ENCODE results near the gene CHD3.

Gene CHD3

GRCh38 chr17:7849130-7849750 is 39.3 kb upstream of the CHD3 start:
- TF ChIP-seq BCL11B (tag by site-specific recombination; IDR thresholded peaks at IDR 0.05; ENCODE audit: low read depth): peak; percentile 68; the same call in 1 of the 2 replicates
- no peak for TF ChIP-seq ZNF175 (tag by site-specific recombination; IDR thresholded peaks at IDR 0.05)
- Histone ChIP-seq H3K4me1 (ENCODE audit: control insufficient read depth, insufficient read depth, low read length) (peaks cover 5% of the 10 kb centered on the region), H3K36me3 (ENCODE audit: control insufficient read depth in 2 of 2, insufficient read depth in 1 of 2, low read length in 2 of 2) (peaks cover 19 to 76% of the 10 kb centered on the region in 2 experiments), H3K9me3 (ENCODE audit: control insufficient read depth, insufficient read depth, low read depth, low read length) (no peaks in the 10 kb centered on the region), H3K27ac (ENCODE audit: extremely low read depth, low read depth, low read length) (no peak overlapping the region), H3K4me3 (ENCODE audit: low read depth, low read length) (no peak overlapping the region)
- POLR2A ChIA-PET: no interaction called here
- CTCF ChIA-PET: interaction anchor here (1.1 kb wide), 1 partner anchor 405 kb away, joined by 4 read pairs; no protein-coding TSS in a partner anchor

DNA sequence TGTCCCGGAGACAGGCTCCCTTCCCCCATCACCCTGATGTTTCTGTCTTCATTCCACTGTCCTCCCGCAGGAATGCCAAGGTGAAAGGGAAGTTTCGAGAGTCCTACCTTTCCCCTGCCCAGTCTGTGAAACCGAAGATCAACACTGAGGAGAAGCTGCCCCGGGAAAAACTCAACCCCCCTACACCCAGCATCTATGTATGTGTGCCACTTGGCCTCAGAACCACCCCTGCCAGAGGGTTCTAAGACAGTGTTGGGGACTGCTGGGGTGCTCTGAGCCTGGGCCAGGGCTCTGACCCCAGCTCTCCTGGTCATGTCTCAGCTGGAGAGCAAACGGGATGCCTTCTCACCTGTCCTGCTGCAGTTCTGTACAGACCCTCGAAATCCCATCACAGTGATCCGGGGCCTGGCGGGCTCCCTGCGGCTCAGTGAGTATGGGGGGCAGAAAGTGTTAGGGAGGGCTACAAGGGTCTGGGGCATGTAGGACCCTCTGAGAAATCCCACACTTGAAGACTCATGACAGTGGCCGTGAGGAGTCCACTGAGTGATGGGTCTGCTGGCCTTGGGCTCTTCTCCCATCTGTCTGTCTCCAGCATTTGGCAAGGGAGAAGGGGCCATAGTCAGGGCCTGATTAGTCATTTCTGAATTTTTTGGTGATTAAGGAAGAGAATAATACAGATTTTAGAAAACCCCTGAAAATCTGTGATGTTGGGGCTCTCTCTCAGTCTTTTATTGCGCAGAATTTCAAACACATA is 38.7 kb upstream of the CHD3 start:
- peaks cover 19 to 76% of the 10 kb centered on the region in 2 experiments for H3K36me3 ChIP-seq (ENCODE audit: control insufficient read depth in 2 of 2, insufficient read depth in 1 of 2, low read length in 2 of 2)
- ChIA-PET POLR2A (interaction anchor here (1.0 to 1.1 kb wide), 2 partner anchors 15 to 163 kb away, joined by 3 to 6 read pairs; partner anchors contain the start of genes KDM6B and TP53), CTCF (interaction anchor here (0.5 to 2.8 kb wide), 11 partner anchors 7 to 406 kb away, joined by 3 to 17 read pairs (median 4); partner anchors contain the start of gene KDM6B)
- no peak overlapping the region for H3K27ac ChIP-seq (ENCODE audit: extremely low read depth, low read depth, low read length)
- no peak for TF ChIP-seq ZNF335 (tag by site-specific recombination; conservative IDR thresholded peaks at IDR 0.05)
- TF ChIP-seq HOXC10 (CRISPR knock-in tag; IDR thresholded peaks at IDR 0.05): no peak
- TF ChIP-seq KLF9 (tag by site-specific recombination; IDR thresholded peaks at IDR 0.05; ENCODE audit: low read depth): no peak
- TF ChIP-seq ZNF792 (tag by site-specific recombination; IDR thresholded peaks at IDR 0.05): no peak
- no peak for TF ChIP-seq BCL11B (tag by site-specific recombination; IDR thresholded peaks at IDR 0.05; ENCODE audit: low read depth)
- no peak for TF ChIP-seq FEZF1 (tag by site-specific recombination; IDR thresholded peaks at IDR 0.05)
- no peak for TF ChIP-seq ZNF701 (tag by site-specific recombination; IDR thresholded peaks at IDR 0.05)
- no peak for TF ChIP-seq ZNF132 (tag by site-specific recombination; IDR thresholded peaks at IDR 0.05; ENCODE audit: borderline replicate concordance)
- TF ChIP-seq, protein P1, sequence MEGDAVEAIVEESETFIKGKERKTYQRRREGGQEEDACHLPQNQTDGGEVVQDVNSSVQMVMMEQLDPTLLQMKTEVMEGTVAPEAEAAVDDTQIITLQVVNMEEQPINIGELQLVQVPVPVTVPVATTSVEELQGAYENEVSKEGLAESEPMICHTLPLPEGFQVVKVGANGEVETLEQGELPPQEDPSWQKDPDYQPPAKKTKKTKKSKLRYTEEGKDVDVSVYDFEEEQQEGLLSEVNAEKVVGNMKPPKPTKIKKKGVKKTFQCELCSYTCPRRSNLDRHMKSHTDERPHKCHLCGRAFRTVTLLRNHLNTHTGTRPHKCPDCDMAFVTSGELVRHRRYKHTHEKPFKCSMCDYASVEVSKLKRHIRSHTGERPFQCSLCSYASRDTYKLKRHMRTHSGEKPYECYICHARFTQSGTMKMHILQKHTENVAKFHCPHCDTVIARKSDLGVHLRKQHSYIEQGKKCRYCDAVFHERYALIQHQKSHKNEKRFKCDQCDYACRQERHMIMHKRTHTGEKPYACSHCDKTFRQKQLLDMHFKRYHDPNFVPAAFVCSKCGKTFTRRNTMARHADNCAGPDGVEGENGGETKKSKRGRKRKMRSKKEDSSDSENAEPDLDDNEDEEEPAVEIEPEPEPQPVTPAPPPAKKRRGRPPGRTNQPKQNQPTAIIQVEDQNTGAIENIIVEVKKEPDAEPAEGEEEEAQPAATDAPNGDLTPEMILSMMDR (tag by site-specific recombination; IDR thresholded peaks at IDR 0.05): no peak
- TF ChIP-seq ZNF830 (tag by site-specific recombination; IDR thresholded peaks at IDR 0.05; ENCODE audit: low read depth): no peak
- TF ChIP-seq ZNF16 (tag by site-specific recombination; IDR thresholded peaks at IDR 0.05; ENCODE audit: low read depth): no peak
- TF ChIP-seq ZNF580 (tag by site-specific recombination; IDR thresholded peaks at IDR 0.05): no peak
- no peak for TF ChIP-seq ZNF707 (tag by site-specific recombination; IDR thresholded peaks at IDR 0.05)
- no peak for TF ChIP-seq ZNF521 (tag by site-specific recombination; IDR thresholded peaks at IDR 0.05)
- no peak for TF ChIP-seq ZNF514 (tag by site-specific recombination; IDR thresholded peaks at IDR 0.05)
- H3K9me3 ChIP-seq (ENCODE audit: control insufficient read depth, insufficient read depth, low read depth, low read length): no peaks in the 10 kb centered on the region
- peaks cover 5% of the 10 kb centered on the region for H3K4me1 ChIP-seq (ENCODE audit: control insufficient read depth, insufficient read depth, low read length)
- H3K4me3 ChIP-seq (ENCODE audit: low read depth, low read length): no peak overlapping the region

- no peak overlapping the region for H3K27ac ChIP-seq (ENCODE audit: extremely low read depth, low read depth, low read length)
- no peaks in the 10 kb centered on the region for H3K9me3 ChIP-seq (ENCODE audit: control insufficient read depth, insufficient read depth, low read depth, low read length)
- CTCF ChIA-PET: interaction anchor here (0.5 to 2.8 kb wide), 17 partner anchors 8 to 166 kb away, joined by 3 to 17 read pairs (median 3); partner anchors contain the start of gene KDM6B
- H3K4me3 ChIP-seq (ENCODE audit: low read depth, low read length): no peak overlapping the region
- no peaks in the 10 kb centered on the region; the same call in 1 of the 2 replicates for H3K4me1 ChIP-seq (ENCODE audit: control insufficient read depth, insufficient read depth, low read length)
- POLR2A ChIA-PET: interaction anchor here (0.6 to 1.1 kb wide), 4 partner anchors 8 to 359 kb away, joined by 3 to 6 read pairs (median 3); partner anchors contain the start of genes AURKB, KDM6B and TP53
- H3K36me3 ChIP-seq (ENCODE audit: control insufficient read depth in 2 of 2, insufficient read depth in 1 of 2, low read length in 2 of 2): peaks cover 16 to 75% of the 10 kb centered on the region in 2 experiments
- TF ChIP-seq, protein P2, sequence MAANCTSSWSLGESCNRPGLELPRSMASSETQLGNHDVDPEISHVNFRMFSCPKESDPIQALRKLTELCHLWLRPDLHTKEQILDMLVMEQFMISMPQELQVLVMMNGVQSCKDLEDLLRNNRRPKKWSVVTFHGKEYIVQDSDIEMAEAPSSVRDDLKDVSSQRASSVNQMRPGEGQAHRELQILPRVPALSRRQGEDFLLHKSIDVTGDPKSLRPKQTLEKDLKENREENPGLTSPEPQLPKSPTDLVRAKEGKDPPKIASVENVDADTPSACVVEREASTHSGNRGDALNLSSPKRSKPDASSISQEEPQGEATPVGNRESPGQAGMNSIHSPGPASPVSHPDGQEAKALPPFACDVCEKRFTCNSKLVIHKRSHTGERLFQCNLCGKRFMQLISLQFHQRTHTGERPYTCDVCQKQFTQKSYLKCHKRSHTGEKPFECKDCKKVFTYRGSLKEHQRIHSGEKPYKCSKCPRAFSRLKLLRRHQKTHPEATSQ (tag by site-specific recombination; IDR thresholded peaks at IDR 0.05): no peak
- TF ChIP-seq ZFP41 (tag by site-specific recombination; IDR thresholded peaks at IDR 0.05; ENCODE audit: borderline replicate concordance) (no peak), ZNF830 (tag by site-specific recombination; IDR thresholded peaks at IDR 0.05; ENCODE audit: low read depth) (no peak)
Measured at GRCh38 chr17:7850701-7851437, 37.7 kb upstream of the CHD3 start.
